Neuronal stem cell (in vitro differentiated cells): ENCODE results near the gene RPL34.

Source experiments
- DNase-seq: peaks from one replicate; pipeline ENCODE4 v3.0.0-alpha.2; 2013; ENCODE audit warnings: low spot score
- H2AFZ ChIP-seq: one replicate; pipeline ENCODE4 v1.6.1; 2013; ENCODE audit warnings: mild to moderate bottlenecking, low read length, inconsistent platforms
- H2AK5ac ChIP-seq: 2 replicates; pipeline ENCODE4 v1.6.1; 2013; ENCODE audit warnings: low read depth, mild to moderate bottlenecking, inconsistent platforms, low read length, moderate library complexity, mixed read lengths
- H2BK120ac ChIP-seq: 2 replicates; pipeline ENCODE4 v1.6.1; 2013; ENCODE audit warnings: low read depth, mild to moderate bottlenecking, inconsistent platforms, low read length, moderate library complexity, mixed read lengths
- H2BK12ac ChIP-seq: one replicate; pipeline ENCODE4 v1.6.1; 2013; ENCODE audit warnings: low read length, inconsistent platforms
- H2BK15ac ChIP-seq: 2 replicates; pipeline ENCODE4 v1.6.1; 2013; ENCODE audit warnings: mild to moderate bottlenecking, low read length, inconsistent platforms, mixed read lengths
- H2BK5ac ChIP-seq: one replicate; pipeline ENCODE4 v1.6.1; 2013; ENCODE audit warnings: inconsistent platforms, mild to moderate bottlenecking, low read length, moderate library complexity
- H3K14ac ChIP-seq: one replicate; pipeline ENCODE4 v1.6.1; 2013; ENCODE audit warnings: low read length, inconsistent platforms
- H3K18ac ChIP-seq: 2 replicates; pipeline ENCODE4 v1.6.1; 2013; ENCODE audit warnings: low read length, inconsistent platforms
- H3K23ac ChIP-seq: 2 replicates; pipeline ENCODE4 v1.6.1; 2013; ENCODE audit warnings: low read depth, mild to moderate bottlenecking, mixed read lengths, low read length, inconsistent platforms; ENCODE audit not compliant: poor library complexity
- H3K27ac ChIP-seq: replicated peaks from 3 replicates; pipeline ENCODE4 v1.5.1; 2013; ENCODE audit warnings: low read length, inconsistent platforms
- H3K27me3 ChIP-seq, 3 experiments: 2 replicates each; pipeline ENCODE4 v1.6.1; 2013; ENCODE audit warnings: low read length in 3 of 3, mild to moderate bottlenecking in 2 of 3, inconsistent platforms in 1 of 3, low read depth in 1 of 3, mixed read lengths in 1 of 3, moderate library complexity in 1 of 3; ENCODE audit not compliant: control insufficient read depth in 3 of 3, insufficient read depth in 3 of 3
- H3K36me3 ChIP-seq, 2 donors: replicated peaks in 1 of 2; 2 replicates each; pipeline ENCODE4 v1.6.1; 2013; ENCODE audit warnings: low read length in 2 of 2; ENCODE audit not compliant: control insufficient read depth in 2 of 2, insufficient read depth in 2 of 2
- H3K4ac ChIP-seq: 2 replicates; pipeline ENCODE4 v1.6.1; 2013; ENCODE audit warnings: inconsistent platforms, mild to moderate bottlenecking, low read length, moderate library complexity
- H3K4me1 ChIP-seq, 2 donors: 1 replicate in 1 of 2; 2 replicates in 1 of 2; pipeline ENCODE4 v1.6.1; 2013; ENCODE audit warnings: low read length in 2 of 2, low read depth in 1 of 2; ENCODE audit not compliant: control insufficient read depth in 2 of 2, insufficient read depth in 1 of 2
- H3K4me2 ChIP-seq: one replicate; pipeline ENCODE4 v1.6.1; 2013; ENCODE audit warnings: mild to moderate bottlenecking, low read length, inconsistent platforms; ENCODE audit not compliant: insufficient read depth, poor library complexity, severe bottlenecking
- H3K4me3 ChIP-seq, 2 donors: 2 replicates each; pipeline ENCODE4 v1.5.1; 2013; ENCODE audit warnings: low read length in 2 of 2, mild to moderate bottlenecking in 2 of 2, inconsistent platforms in 1 of 2, moderate library complexity in 1 of 2
- H3K79me1 ChIP-seq: one replicate; pipeline ENCODE4 v1.6.1; 2013; ENCODE audit warnings: low read depth, mild to moderate bottlenecking, inconsistent platforms, low read length, moderate library complexity
- H3K9ac ChIP-seq: one replicate; pipeline ENCODE4 v1.6.1; 2013; ENCODE audit warnings: mild to moderate bottlenecking, low read depth, low read length, inconsistent platforms; ENCODE audit not compliant: poor library complexity
- H3K9me3 ChIP-seq, 2 donors: replicated peaks in 1 of 2; 2 replicates each; pipeline versions ENCODE3 to v1.6.1; 2013; ENCODE audit warnings: low read length in 2 of 2, mild to moderate bottlenecking in 2 of 2, inconsistent platforms in 1 of 2, low read depth in 1 of 2, mixed read lengths in 1 of 2, moderate library complexity in 1 of 2; ENCODE audit not compliant: control insufficient read depth in 2 of 2, insufficient read depth in 1 of 2
- H4K8ac ChIP-seq: one replicate; pipeline ENCODE4 v1.6.1; 2013; ENCODE audit warnings: low read depth, mild to moderate bottlenecking, inconsistent platforms, low read length, moderate library complexity
- H4K91ac ChIP-seq: one replicate; pipeline ENCODE4 v1.6.1; 2013; ENCODE audit warnings: low read length, low read depth, mild to moderate bottlenecking, inconsistent platforms; ENCODE audit not compliant: poor library complexity
- WGBS, 2 donors: extraction: QIAGEN DNeasy Blood & Tissue Kit; methylation state at CpG; one replicate each; pipeline ENCODE4 v1.1.7; 2013; ENCODE audit warnings: missing lambda C conversion rate in 2 of 2, mixed read lengths in 1 of 2; ENCODE audit not compliant: insufficient read length in 2 of 2, insufficient replicate concordance in 1 of 2; ENCODE audit errors: extremely low coverage in 2 of 2; 5-methylcytosine and 5-hydroxymethylcytosine counted together

RPL34 gene

GRCh38 chr4:108622828-108623227 is 2.5 kb downstream of the RPL34 start:
- peaks cover 37 to 67% of the 10 kb centered on the region in 2 donors for H3K36me3 ChIP-seq
- H2BK15ac ChIP-seq = no peak overlapping the region
- no peak overlapping the region for H3K4ac ChIP-seq
- no peak for DNase-seq
- no peak overlapping the region for H3K9ac ChIP-seq
- no peak overlapping the region for H2BK5ac ChIP-seq
- H3K4me1 ChIP-seq = peaks cover 4% of the 10 kb centered on the region in 2 donors
- no peak overlapping the region for H4K91ac ChIP-seq
- H2AK5ac ChIP-seq = no peak overlapping the region
- no peaks in the 10 kb centered on the region for H3K9me3 ChIP-seq
- no peak overlapping the region for H3K18ac ChIP-seq
- no peak overlapping the region for H3K4me2 ChIP-seq
- H2BK12ac ChIP-seq = no peak overlapping the region
- no peak overlapping the region for H2AFZ ChIP-seq
- H3K23ac ChIP-seq = no peak overlapping the region
- no peaks in the 10 kb centered on the region for H3K27me3 ChIP-seq
- peaks cover 4% of the 10 kb centered on the region for H3K79me1 ChIP-seq
- H3K27ac ChIP-seq = no peak overlapping the region
- no peak overlapping the region for H2BK120ac ChIP-seq
- no peak overlapping the region for H3K14ac ChIP-seq
- H4K8ac ChIP-seq = no peak overlapping the region
- no peak overlapping the region for H3K4me3 ChIP-seq
- no CpG with 5 or more reads among the region's 5 CpGs for WGBS, 2 donors

DNA sequence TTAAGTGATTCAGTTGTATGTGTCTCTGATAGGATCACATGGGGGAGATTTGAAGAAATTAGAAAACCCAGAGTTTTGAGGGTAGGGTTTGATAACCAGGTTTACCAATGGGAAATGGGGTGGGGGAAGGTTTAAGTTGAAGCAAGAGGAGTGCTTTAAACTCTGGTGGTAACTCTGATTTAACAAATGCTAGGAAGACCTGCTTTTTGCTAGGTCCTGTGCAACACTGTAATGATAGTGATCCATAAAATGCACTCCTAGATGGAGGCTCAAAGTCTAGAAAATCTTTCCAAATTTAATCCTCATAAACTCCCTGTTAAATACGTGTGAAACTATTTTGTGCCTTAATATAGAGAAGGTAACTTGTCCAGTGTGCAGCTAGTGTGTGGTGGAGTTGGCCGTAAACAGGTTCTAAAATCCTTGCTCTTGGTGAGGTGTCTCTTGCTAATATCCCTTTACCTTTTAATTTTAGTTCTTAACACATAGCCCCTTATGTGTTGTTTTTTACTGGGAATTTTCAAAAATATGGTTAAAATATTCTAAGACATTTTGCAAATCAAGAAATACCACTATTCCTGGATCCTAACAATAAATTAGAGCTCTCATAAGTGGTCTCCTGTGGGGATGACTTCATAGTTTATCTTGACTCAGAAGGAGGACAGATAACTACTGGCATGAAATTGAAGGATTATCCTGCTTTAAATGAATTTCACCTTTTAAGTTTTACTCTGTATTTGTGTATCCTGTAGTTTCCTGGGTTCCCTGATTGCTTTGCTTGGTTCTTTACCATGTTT is 4.1 kb downstream of the RPL34 start:
- H2AK5ac ChIP-seq = no peak overlapping the region
- no peak overlapping the region for H3K27ac ChIP-seq
- H3K18ac ChIP-seq = no peak overlapping the region
- no CpG with 5 or more reads among the region's 2 CpGs for WGBS, 2 donors
- no peaks in the 10 kb centered on the region for H3K27me3 ChIP-seq
- H2BK12ac ChIP-seq = no peak overlapping the region
- no peaks in the 10 kb centered on the region for H3K9me3 ChIP-seq
- H2BK5ac ChIP-seq = no peak overlapping the region
- no peak overlapping the region for H4K8ac ChIP-seq
- H3K4me2 ChIP-seq = no peak overlapping the region
- peaks cover 4% of the 10 kb centered on the region in 2 donors for H3K4me1 ChIP-seq
- no peak overlapping the region for H4K91ac ChIP-seq
- peaks cover 41 to 82% of the 10 kb centered on the region in 2 donors for H3K36me3 ChIP-seq
- H3K79me1 ChIP-seq = peaks cover 6% of the 10 kb centered on the region
- no peak overlapping the region for H3K23ac ChIP-seq
- no peak overlapping the region for H2AFZ ChIP-seq
- H3K4me3 ChIP-seq = no peak overlapping the region
- no peak overlapping the region for H2BK120ac ChIP-seq
- H3K4ac ChIP-seq = no peak overlapping the region
- DNase-seq = no peak
- no peak overlapping the region for H2BK15ac ChIP-seq
- H3K14ac ChIP-seq = no peak overlapping the region
- H3K9ac ChIP-seq = no peak overlapping the region

- Histone ChIP-seq H3K14ac (no peak overlapping the region), H3K36me3 (peaks cover 47 to 97% of the 10 kb centered on the region in 2 donors), H2AFZ (no peak overlapping the region), H4K8ac (no peak overlapping the region), H3K4me3 (no peak overlapping the region), H3K18ac (no peak overlapping the region), H3K9ac (no peak overlapping the region), H3K9me3 (no peaks in the 10 kb centered on the region), H2BK12ac (no peak overlapping the region), H3K23ac (no peak overlapping the region), H4K91ac (no peak overlapping the region), H3K27me3 (no peaks in the 10 kb centered on the region), H2BK15ac (no peak overlapping the region), H2BK120ac (no peak overlapping the region), H2BK5ac (no peak overlapping the region), H2AK5ac (no peak overlapping the region), H3K4me1 (peaks cover 4% of the 10 kb centered on the region in 2 donors), H3K4ac (no peak overlapping the region), H3K27ac (no peak overlapping the region), H3K4me2 (no peak overlapping the region), H3K79me1 (peaks cover 6% of the 10 kb centered on the region)
- no peak for DNase-seq
- no CpG with 5 or more reads among the region's 1 CpG for WGBS, 2 donors
Measured at GRCh38 chr4:108626056-108626455, 5.7 kb downstream of the RPL34 start.

DNA sequence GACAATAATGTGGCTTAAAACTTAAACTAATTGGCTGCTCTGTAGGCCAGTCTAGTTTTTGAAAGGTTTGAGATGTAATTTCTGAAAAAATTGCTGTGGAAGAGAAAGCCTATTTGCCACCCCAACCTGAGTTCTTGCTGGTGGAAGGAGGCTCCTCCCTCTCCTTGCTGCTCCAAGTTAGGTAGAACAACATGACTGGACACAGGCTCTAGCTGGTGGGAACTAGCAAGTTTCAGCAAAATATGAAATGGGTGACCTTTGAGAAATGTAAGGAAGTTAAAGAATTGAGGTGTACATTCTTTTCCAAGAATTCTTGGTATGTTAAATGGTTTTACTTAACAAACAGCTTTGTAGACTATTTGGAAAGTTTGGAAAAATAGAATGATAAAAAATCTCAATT is 8.0 kb downstream of the RPL34 start:
- Histone ChIP-seq H3K27me3 (no peaks in the 10 kb centered on the region), H3K4me1 (no peaks in the 10 kb centered on the region), H2BK120ac (no peak overlapping the region), H3K9ac (no peak overlapping the region), H3K79me1 (peaks cover 1% of the 10 kb centered on the region), H4K8ac (no peak overlapping the region), H2BK15ac (no peak overlapping the region), H2AK5ac (no peak overlapping the region), H3K4me3 (no peak overlapping the region), H3K4me2 (no peak overlapping the region), H3K18ac (no peak overlapping the region), H3K9me3 (no peaks in the 10 kb centered on the region), H2BK12ac (no peak overlapping the region), H4K91ac (no peak overlapping the region), H2AFZ (no peak overlapping the region), H3K27ac (no peak overlapping the region), H3K14ac (no peak overlapping the region), H3K23ac (no peak overlapping the region), H2BK5ac (no peak overlapping the region), H3K36me3 (peaks cover 46 to 98% of the 10 kb centered on the region in 2 donors), H3K4ac (no peak overlapping the region)
- DNase-seq = no peak
